HepG2 (cell line): ENCODE results near the gene SH2D3C. TPM values are rescaled to one million over a fixed set of nuclear protein-coding genes. Genes with fewer than 3 reads are reported as not detected.

Source experiments
- CREB1 ChIP-seq, 2 experiments: fragments of 450-650 bp in 1 of 2; IDR thresholded peaks; 2 replicates each; pipeline ENCODE4 v1.6.1; 2016 to 2017; ENCODE audit warnings: control low read depth in 1 of 2, mild to moderate bottlenecking in 1 of 2, missing compliant biosample characterization in 1 of 2, missing genetic modification characterization in 1 of 2
- GABPB1 ChIP-seq: IDR thresholded peaks from 2 replicates; pipeline ENCODE4 v1.6.1; 2016; ENCODE audit warnings: mild to moderate bottlenecking, missing genetic modification reagents, moderate library complexity, missing compliant biosample characterization
- GMEB2 ChIP-seq: IDR thresholded peaks from 2 replicates; pipeline ENCODE4 v1.6.1; 2016; ENCODE audit warnings: missing biosample characterization, missing genetic modification reagents, low read depth
- HNRNPLL ChIP-seq: fragments of 200-400 bp; formaldehyde crosslinking; IDR thresholded peaks from 2 replicates; pipeline ENCODE4 v1.6.1; 2017; ENCODE audit warnings: mild to moderate bottlenecking, low read depth, low read length; ENCODE audit not compliant: poor library complexity, severe bottlenecking
- HOXA5 ChIP-seq: sonication (generic); formaldehyde crosslinking; IDR thresholded peaks from 2 replicates; pipeline ENCODE4 v1.4.0; 2020; ENCODE audit warnings: missing genetic modification reagents
- IKZF5 ChIP-seq: IDR thresholded peaks from 2 replicates; pipeline ENCODE4 v1.6.1; 2018; ENCODE audit warnings: missing genetic modification reagents, mild to moderate bottlenecking, missing compliant biosample characterization
- KMT2B ChIP-seq: IDR thresholded peaks from 2 replicates; pipeline ENCODE4 v1.6.1; 2016; ENCODE audit warnings: missing genetic modification reagents, missing compliant biosample characterization
- MXI1 ChIP-seq: IDR thresholded peaks from 3 replicates; pipeline ENCODE4 v1.6.1; 2012; ENCODE audit warnings: low read depth, low read length, inconsistent platforms, borderline replicate concordance
- NFE2L2 ChIP-seq: fragments of 150-350 bp; IDR thresholded peaks from 2 replicates; pipeline ENCODE4 v1.6.1; 2014; ENCODE audit warnings: low read length
- PCBP1 ChIP-seq: fragments of 200-400 bp; formaldehyde crosslinking; IDR thresholded peaks from 2 replicates; pipeline ENCODE4 v1.6.1; 2017; ENCODE audit warnings: mild to moderate bottlenecking, low read depth, low read length, borderline replicate concordance
- SAP130 ChIP-seq: IDR thresholded peaks from 2 replicates; pipeline ENCODE4 v1.6.1; 2016; ENCODE audit warnings: low read depth
- SNAI1 ChIP-seq: sonication (generic); formaldehyde crosslinking; IDR thresholded peaks from 2 replicates; pipeline ENCODE4 v1.5.0; 2020; ENCODE audit warnings: mild to moderate bottlenecking, missing genetic modification reagents, borderline replicate concordance
- SP5 ChIP-seq: IDR thresholded peaks from 2 replicates; pipeline ENCODE4 v1.6.1; 2016; ENCODE audit warnings: low read depth, borderline replicate concordance
- SPEN ChIP-seq: sonication (generic); formaldehyde crosslinking; IDR thresholded peaks from 2 replicates; pipeline ENCODE4 v1.5.1; 2020; ENCODE audit warnings: low read depth, mild to moderate bottlenecking, missing genetic modification reagents
- TEAD3 ChIP-seq: optimal IDR thresholded peaks from 2 replicates; pipeline ENCODE3; 2016; ENCODE audit warnings: borderline replicate concordance
- TOPORS ChIP-seq: sonication (generic); formaldehyde crosslinking; IDR thresholded peaks from 2 replicates; pipeline ENCODE4 v1.8.0; 2023; ENCODE audit warnings: mild to moderate bottlenecking, missing genetic modification reagents
- ZFX ChIP-seq: sonication (generic); formaldehyde crosslinking; IDR thresholded peaks from 2 replicates; pipeline ENCODE4 v1.4.0; 2020; ENCODE audit warnings: mild to moderate bottlenecking, low read depth, missing genetic modification reagents, moderate library complexity
- ZNF672 ChIP-seq: sonication (generic); formaldehyde crosslinking; IDR thresholded peaks from 2 replicates; pipeline ENCODE4 v1.8.1; 2022; ENCODE audit warnings: missing genetic modification reagents
- ZNF768 ChIP-seq: sonication (generic); formaldehyde crosslinking; IDR thresholded peaks from 2 replicates; pipeline ENCODE4 v1.4.0; 2020; ENCODE audit warnings: missing genetic modification reagents
- ZSCAN5A ChIP-seq: sonication (generic); formaldehyde crosslinking; IDR thresholded peaks from 2 replicates; pipeline ENCODE4 v1.8.0; 2022; ENCODE audit warnings: mild to moderate bottlenecking, missing genetic modification reagents, borderline replicate concordance
- polyA plus RNA-seq, 8 experiments: library from polyadenylated mRNA; depleted of rRNA in 3 of 8; stranded (reverse) in 7 of 8; unstranded in 1 of 8; fragments of >200 nt; fragmentation: Illumina TruSeq in 4 of 8; extraction: Trizol in 4 of 8; gene quantifications; 2 replicates each; pipeline versions ENCODE4 v1.2.1 to v1.2.3, GENCODE V29; 2011 to 2016; ENCODE audit warnings: low read depth in 4 of 8, missing spikeins in 1 of 8, mixed read lengths in 1 of 8; ENCODE audit not compliant: insufficient read depth in 1 of 8
- total RNA-seq, 5 experiments: library from RNA; depleted of rRNA; stranded (reverse); fragments of >200 nt; fragmentation: Illumina TruSeq; extraction: Trizol; gene quantifications; 2 replicates each; pipeline ENCODE4 v1.2.3, GENCODE V29; 2016; ENCODE audit warnings: low read depth in 1 of 5
- TF ChIP-seq, protein P1 (sequence below): IDR thresholded peaks from 2 replicates; pipeline ENCODE4 v1.6.1; 2016; ENCODE audit warnings: missing genetic modification reagents, missing compliant biosample characterization
- TF ChIP-seq, protein P2 (sequence below): sonication (generic); formaldehyde crosslinking; IDR thresholded peaks from 2 replicates; pipeline ENCODE4 v1.8.0; 2022; ENCODE audit warnings: mild to moderate bottlenecking, missing genetic modification reagents, moderate library complexity
- TF ChIP-seq, protein P3 (sequence below): sonication (generic); formaldehyde crosslinking; IDR thresholded peaks from 2 replicates; pipeline ENCODE4 v1.4.0; 2020; ENCODE audit warnings: missing genetic modification reagents

Gene SH2D3C
- total and polyA plus RNA-seq, 2 of the 13 experiments (the other 11 are each of a cell fraction or from before 2014, with no cell fraction given) = not detected

DNA sequence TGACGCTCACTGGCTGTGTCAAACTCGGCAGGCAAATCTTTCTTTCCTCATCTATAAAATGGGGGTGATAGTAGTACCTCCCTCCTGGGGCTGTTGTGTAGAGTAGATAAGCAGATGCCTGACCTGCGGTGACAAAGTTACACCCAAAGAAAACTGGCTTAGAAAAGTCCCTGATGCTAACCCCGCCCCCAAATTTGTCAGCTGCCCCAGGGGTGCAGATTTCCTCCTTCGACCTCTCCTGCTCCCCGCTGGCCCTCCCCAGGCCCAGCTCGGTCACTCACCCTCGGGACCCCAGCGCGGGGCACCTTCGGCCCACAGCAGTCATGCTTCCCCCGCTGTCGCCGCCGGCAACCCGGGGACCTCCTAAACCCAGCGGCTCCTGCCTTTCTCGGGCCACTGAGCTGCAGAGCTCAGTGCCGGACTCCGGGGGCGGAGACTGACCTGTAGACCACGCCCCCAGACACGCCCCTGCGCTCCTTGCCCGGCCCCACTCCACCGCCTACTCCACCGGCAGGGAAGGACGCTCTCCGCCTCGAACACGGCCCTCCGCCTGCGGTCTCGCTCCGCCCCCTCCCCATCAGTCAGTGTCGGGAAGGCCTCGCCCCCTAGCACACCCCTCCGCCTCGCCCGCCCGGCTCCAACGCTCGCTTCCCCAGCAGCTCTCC lies 7.4 kb downstream of the SH2D3C start (continued):
- TF ChIP-seq, protein P1, sequence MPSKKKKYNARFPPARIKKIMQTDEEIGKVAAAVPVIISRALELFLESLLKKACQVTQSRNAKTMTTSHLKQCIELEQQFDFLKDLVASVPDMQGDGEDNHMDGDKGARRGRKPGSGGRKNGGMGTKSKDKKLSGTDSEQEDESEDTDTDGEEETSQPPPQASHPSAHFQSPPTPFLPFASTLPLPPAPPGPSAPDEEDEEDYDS (CRISPR knock-in tag) = peak; percentile 33; the same call in 1 of the 2 replicates
- peak; percentile 50; the same call in 1 of the 2 replicates for TF ChIP-seq ZFX (CRISPR knock-in tag)
- TF ChIP-seq HOXA5 = peak; percentile 99
- TF ChIP-seq NFE2L2 = no peak
- TF ChIP-seq SAP130 (CRISPR knock-in tag) = peak; percentile 84
- TF ChIP-seq, protein P2, sequence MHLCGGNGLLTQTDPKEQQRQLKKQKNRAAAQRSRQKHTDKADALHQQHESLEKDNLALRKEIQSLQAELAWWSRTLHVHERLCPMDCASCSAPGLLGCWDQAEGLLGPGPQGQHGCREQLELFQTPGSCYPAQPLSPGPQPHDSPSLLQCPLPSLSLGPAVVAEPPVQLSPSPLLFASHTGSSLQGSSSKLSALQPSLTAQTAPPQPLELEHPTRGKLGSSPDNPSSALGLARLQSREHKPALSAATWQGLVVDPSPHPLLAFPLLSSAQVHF = no peak
- 0 out of 2 replicates have a peak, but pooled peaks have one; percentile 18 for TF ChIP-seq KMT2B
- TF ChIP-seq MXI1 = peak; percentile 66; the same call in 1 of the 3 replicates
- TF ChIP-seq, protein P3, sequence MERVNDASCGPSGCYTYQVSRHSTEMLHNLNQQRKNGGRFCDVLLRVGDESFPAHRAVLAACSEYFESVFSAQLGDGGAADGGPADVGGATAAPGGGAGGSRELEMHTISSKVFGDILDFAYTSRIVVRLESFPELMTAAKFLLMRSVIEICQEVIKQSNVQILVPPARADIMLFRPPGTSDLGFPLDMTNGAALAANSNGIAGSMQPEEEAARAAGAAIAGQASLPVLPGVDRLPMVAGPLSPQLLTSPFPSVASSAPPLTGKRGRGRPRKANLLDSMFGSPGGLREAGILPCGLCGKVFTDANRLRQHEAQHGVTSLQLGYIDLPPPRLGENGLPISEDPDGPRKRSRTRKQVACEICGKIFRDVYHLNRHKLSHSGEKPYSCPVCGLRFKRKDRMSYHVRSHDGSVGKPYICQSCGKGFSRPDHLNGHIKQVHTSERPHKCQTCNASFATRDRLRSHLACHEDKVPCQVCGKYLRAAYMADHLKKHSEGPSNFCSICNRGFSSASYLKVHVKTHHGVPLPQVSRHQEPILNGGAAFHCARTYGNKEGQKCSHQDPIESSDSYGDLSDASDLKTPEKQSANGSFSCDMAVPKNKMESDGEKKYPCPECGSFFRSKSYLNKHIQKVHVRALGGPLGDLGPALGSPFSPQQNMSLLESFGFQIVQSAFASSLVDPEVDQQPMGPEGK (CRISPR knock-in tag) = peak; percentile 72
- TF ChIP-seq ZNF768 (CRISPR knock-in tag) = peak; percentile 37; the same call in 1 of the 2 replicates
- TF ChIP-seq ZSCAN5A (CRISPR knock-in tag) = no peak
- peak; percentile 57 for TF ChIP-seq CREB1 (IDR thresholded peaks at IDR 0.05)
- TF ChIP-seq CREB1 (CRISPR knock-in tag; IDR thresholded peaks at IDR 0.05) = no peak
- no peak for TF ChIP-seq SNAI1 (CRISPR knock-in tag)
- 0 out of 2 replicates have a peak, but pooled peaks have one; percentile 40 for TF ChIP-seq SPEN
- TF ChIP-seq ZNF672 (CRISPR knock-in tag) = no peak
- peak; percentile 83 for TF ChIP-seq HNRNPLL
- peak; percentile 81; the same call in 1 of the 2 replicates for TF ChIP-seq PCBP1
- TF ChIP-seq GMEB2 (CRISPR knock-in tag) = no peak
- peak; percentile 84; the same call in 1 of the 2 replicates for TF ChIP-seq SP5
- TF ChIP-seq IKZF5 (CRISPR knock-in tag) = 0 out of 2 replicates have a peak, but pooled peaks have one; percentile 46
- peak; percentile 66 for TF ChIP-seq GABPB1 (CRISPR knock-in tag)
- TF ChIP-seq TEAD3 (CRISPR knock-in tag) = peak; percentile 60
- no peak for TF ChIP-seq TOPORS (CRISPR knock-in tag)
